Astrocyte (in vitro differentiated cells and primary cell): ENCODE measurements around the gene EN2.

Experiments used
- EZH2 ChIP-seq: IDR thresholded peaks from 2 replicates; pipeline ENCODE4 v1.6.1; 2012; ENCODE audit warnings: mild to moderate bottlenecking, low read length, inconsistent platforms; ENCODE audit not compliant: insufficient read depth
- TF ChIP-seq, protein P1 (sequence below): IDR thresholded peaks from 2 replicates; pipeline ENCODE4 v1.5.1; 2011; ENCODE audit warnings: low read depth, mild to moderate bottlenecking, inconsistent platforms, low read length, moderate library complexity; ENCODE audit not compliant: insufficient read depth

DNA sequence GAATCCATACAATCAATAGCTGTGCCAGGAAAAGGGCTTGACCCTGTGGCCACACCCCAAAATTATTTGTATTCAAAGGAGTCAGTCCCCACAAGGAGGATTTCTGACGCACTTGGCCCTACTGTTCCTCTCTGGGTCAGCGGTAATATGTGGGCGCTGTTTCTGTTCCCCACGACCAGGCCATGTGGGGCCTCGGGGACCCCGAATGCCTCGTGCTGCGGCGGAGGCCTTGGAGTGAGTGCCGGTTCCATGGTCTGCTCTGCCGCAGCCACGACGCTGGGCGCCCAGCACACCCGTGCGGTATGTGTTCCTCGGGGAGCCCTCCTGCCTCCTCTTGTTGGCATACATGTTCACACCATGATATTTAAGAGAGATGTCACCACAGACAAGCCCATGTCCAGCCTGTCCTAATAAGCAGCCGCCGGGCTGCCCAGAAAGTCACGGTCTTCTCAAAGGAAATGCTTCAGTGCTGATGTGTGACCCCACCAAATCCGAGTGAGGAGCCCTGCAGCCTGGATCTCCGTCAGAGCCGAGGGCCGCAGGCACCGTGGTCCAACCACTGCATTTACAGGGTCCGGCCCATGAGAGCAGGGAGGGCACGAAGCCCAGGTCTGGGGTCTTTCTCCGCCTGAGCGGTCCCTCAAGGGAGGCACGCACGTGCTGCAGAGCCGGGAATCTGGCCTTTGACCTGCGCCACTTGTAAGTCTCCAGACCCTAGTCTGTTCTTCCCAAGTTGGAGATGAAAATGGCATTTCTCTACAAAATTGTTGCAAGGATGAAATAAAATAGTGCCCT, 36.0 kb downstream of the EN2 start:
- TF ChIP-seq, protein P1, sequence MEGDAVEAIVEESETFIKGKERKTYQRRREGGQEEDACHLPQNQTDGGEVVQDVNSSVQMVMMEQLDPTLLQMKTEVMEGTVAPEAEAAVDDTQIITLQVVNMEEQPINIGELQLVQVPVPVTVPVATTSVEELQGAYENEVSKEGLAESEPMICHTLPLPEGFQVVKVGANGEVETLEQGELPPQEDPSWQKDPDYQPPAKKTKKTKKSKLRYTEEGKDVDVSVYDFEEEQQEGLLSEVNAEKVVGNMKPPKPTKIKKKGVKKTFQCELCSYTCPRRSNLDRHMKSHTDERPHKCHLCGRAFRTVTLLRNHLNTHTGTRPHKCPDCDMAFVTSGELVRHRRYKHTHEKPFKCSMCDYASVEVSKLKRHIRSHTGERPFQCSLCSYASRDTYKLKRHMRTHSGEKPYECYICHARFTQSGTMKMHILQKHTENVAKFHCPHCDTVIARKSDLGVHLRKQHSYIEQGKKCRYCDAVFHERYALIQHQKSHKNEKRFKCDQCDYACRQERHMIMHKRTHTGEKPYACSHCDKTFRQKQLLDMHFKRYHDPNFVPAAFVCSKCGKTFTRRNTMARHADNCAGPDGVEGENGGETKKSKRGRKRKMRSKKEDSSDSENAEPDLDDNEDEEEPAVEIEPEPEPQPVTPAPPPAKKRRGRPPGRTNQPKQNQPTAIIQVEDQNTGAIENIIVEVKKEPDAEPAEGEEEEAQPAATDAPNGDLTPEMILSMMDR = no peak
- TF ChIP-seq EZH2 = no peak
